Right lobe of liver (tissue), 6 donors: ENCODE measurements around the gene ATP5F1B. TPM values are rescaled to one million over a fixed set of nuclear protein-coding genes. Genes with fewer than 3 reads are reported as not detected.

Experiments
- ATAC-seq, 4 donors: fragments of 200-7000 bp; cut with Tn5 transposase; one replicate each; pipeline ENCODE4 v1.9.1; 2020; ENCODE audit warnings: mild to moderate bottlenecking in 4 of 4, moderate library complexity in 4 of 4
- DNase-seq, 3 donors: peaks; one replicate each; pipeline ENCODE4 v3.0.0-alpha.2; 2020
- H3K27ac ChIP-seq, 3 donors: fragments of 200-600 bp; one replicate each; pipeline ENCODE4 v1.8.0; 2022
- H3K27me3 ChIP-seq, 2 donors: fragments of 200-600 bp; one replicate each; pipeline ENCODE4 v1.8.0; 2022
- H3K36me3 ChIP-seq, 4 donors: fragments of 200-600 bp; sonication (generic) in 1 of 4; one replicate each; pipeline versions ENCODE4 v1.5.1 to v1.8.0; 2017 to 2022; ENCODE audit warnings: control low read depth in 1 of 4
- H3K4me1 ChIP-seq, 4 donors: fragments of 200-600 bp; sonication (generic) in 1 of 4; one replicate each; pipeline versions ENCODE4 v1.5.1 to v1.8.0; 2017 to 2022; ENCODE audit warnings: control low read depth in 1 of 4
- H3K4me3 ChIP-seq, 3 donors: fragments of 200-600 bp; one replicate each; pipeline ENCODE4 v1.8.0; 2022
- H3K9me3 ChIP-seq, 4 donors: fragments of 200-600 bp; sonication (generic) in 1 of 4; one replicate each; pipeline versions ENCODE4 v1.5.1 to v1.8.0; 2017 to 2022; ENCODE audit warnings: control low read depth in 1 of 4
- POLR2A ChIP-seq: fragments of 450-650 bp; IDR thresholded peaks from one replicate; pipeline ENCODE4 v1.6.1; 2017; ENCODE audit warnings: antibody characterized with exemption, mild to moderate bottlenecking
- WGBS: methylation state at CpG from one replicate; pipeline ENCODE4 v1.1.6; 2018; ENCODE audit warnings: low coverage, low lambda C conversion rate; ENCODE audit not compliant: insufficient coverage; ENCODE audit errors: missing lambda C conversion rate; 5-methylcytosine and 5-hydroxymethylcytosine counted together
- intact Hi-C, 2 donors: fragments of 100-400 bp; cut with DNase I; formaldehyde crosslinking; loops; one replicate each; pipeline versions ENCODE4 v1.11.2 to v1.14.1; 2022
- total RNA-seq, 6 experiments: library from RNA; depleted of rRNA in 2 of 6; stranded (reverse); fragments of >200 nt in 2 of 6; fragmentation: NEBNext Ultra II Directional in 3 of 6; extraction: Animal tissue kit (Norgen Biotek cat#: 25700) in 3 of 6; gene quantifications; one replicate each; pipeline versions ENCODE4 v1.1.0 to v1.2.4, GENCODE V29; 2016 to 2023
- TF ChIP-seq, protein P1 (sequence below), 4 donors: fragments of 200-600 bp in 3 of 4; fragments of 450-650 bp in 1 of 4; IDR thresholded peaks; one replicate each; pipeline versions ENCODE4 v1.5.1 to v1.8.0; 2016 to 2022; ENCODE audit warnings: antibody characterized with exemption in 4 of 4, mild to moderate bottlenecking in 2 of 4
- donor health status: DM: no; HTN: yes; CAD: no.
- donor health status: DM: no; HTN: no; CAD: no.
- donor health status: DM: no; HTN: no; CAD: no.
- donor health status: DM: no; HTN: yes; CAD: no.
- donor health status: DM: no; HTN: yes; CAD: no.

ATP5F1B gene
- total RNA-seq, 6 experiments from 2014 or later = 346 to 535 (median 362) TPM

DNA sequence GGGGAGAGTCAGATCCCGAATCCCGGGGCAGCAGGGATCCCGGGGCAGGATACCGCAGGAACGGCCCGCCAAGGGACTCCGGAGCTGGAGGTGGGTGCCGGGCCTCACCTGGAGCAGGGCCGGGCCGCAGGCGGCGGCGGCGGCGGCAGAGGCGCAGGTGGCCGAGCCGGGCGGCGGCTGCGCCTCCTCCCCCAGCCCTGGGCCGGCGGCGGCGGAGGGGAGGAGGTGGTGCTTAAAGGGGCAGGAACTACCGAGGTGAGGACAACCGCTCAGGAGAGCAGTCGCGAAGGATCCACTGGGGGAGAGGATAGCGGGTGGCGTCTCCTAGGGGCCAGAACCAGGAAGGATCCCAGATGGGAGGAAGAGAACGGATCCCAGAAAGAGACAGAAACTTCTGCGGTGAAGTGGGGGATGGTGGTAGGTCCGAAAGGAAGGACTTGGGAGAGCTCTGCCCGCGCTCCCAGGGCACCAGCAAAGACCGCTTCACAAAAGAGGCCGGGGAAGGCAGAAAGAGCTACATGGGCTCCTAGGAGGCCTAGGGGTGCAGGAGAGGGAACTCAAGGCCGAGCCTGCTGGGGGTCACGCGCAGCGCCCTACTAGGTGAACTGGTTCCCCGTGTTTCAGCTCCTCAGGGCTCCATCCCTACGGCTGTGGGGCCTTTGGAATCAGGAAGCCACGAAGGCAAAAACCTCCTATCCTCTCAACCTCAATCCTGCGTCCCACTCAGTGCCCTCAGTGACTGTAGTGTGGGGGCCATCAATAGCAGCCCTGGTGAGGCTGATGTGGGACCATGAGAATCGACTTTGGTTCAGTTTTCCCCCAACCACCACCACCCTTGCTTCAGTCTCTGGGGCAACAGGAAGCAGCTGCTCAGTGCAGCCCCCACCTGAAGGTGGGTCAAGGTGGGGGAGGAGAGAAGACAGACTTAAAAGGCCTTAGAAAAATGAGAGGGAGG lies 10.7 kb downstream of the ATP5F1B start:
- H3K4me1 ChIP-seq = peaks cover 0 to 50% (median 17%) of the 10 kb centered on the region in 4 donors
- intact Hi-C loops = no loop called here
- TF ChIP-seq, protein P1, sequence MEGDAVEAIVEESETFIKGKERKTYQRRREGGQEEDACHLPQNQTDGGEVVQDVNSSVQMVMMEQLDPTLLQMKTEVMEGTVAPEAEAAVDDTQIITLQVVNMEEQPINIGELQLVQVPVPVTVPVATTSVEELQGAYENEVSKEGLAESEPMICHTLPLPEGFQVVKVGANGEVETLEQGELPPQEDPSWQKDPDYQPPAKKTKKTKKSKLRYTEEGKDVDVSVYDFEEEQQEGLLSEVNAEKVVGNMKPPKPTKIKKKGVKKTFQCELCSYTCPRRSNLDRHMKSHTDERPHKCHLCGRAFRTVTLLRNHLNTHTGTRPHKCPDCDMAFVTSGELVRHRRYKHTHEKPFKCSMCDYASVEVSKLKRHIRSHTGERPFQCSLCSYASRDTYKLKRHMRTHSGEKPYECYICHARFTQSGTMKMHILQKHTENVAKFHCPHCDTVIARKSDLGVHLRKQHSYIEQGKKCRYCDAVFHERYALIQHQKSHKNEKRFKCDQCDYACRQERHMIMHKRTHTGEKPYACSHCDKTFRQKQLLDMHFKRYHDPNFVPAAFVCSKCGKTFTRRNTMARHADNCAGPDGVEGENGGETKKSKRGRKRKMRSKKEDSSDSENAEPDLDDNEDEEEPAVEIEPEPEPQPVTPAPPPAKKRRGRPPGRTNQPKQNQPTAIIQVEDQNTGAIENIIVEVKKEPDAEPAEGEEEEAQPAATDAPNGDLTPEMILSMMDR (IDR thresholded peaks at IDR 0.05) = peak; percentile 33 to 48 (median 38)
- TF ChIP-seq POLR2A = peak; percentile 56
- ATAC-seq = peak; percentile 41 to 53 (median 52)
- H3K9me3 ChIP-seq = no peaks in the 10 kb centered on the region
- WGBS = 0% methylated on average over 20 of the region's 47 CpGs
- H3K27ac ChIP-seq = peak overlapping the region; percentile 84 to 92 (median 90)
- H3K27me3 ChIP-seq = no peaks in the 10 kb centered on the region
- H3K4me3 ChIP-seq = peak overlapping the region; percentile 64 to 88 (median 86)
- peak; percentile 84 to 89 (median 87) for DNase-seq
- H3K36me3 ChIP-seq = peaks cover 0 to 28% (median 18%) of the 10 kb centered on the region in 4 donors

DNA sequence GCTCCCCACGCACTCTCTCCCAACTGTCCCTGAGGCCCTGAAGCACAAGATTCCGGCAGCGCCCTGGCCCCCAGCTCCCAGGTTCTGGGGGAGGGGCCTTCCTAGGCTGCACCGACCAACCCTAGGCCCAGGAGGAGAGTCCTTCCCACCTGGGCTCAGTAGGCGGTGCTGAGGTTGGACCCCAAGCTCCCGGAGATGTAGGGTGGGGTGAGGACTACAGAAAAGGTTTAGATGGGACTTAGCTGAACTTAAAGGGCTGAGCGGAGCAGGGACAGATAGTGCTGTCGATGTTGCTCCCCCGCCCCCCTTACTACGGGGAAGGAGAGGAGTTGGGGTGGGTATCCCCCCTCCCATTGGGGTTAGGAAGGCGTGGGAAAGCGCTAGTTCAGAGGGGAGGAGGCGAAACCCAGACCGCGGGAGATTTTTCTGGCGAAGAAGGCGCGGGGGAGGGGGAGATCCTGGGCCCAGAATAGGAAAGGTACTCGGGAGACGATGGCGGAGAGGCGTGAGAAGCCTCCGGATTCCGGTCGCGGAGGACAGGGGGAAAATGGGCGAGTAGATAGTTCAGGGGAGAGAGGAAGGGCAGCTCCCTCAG lies 11.4 kb downstream of the ATP5F1B start:
- Histone ChIP-seq H3K4me1 (peaks cover 0 to 50% (median 17%) of the 10 kb centered on the region in 4 donors), H3K4me3 (peak overlapping the region; percentile 64 to 88 (median 86)), H3K27me3 (no peaks in the 10 kb centered on the region), H3K27ac (peak overlapping the region; percentile 84 to 92 (median 90)), H3K9me3 (no peaks in the 10 kb centered on the region), H3K36me3 (peaks cover 0 to 20% (median 14%) of the 10 kb centered on the region in 4 donors)
- intact Hi-C loops = no loop called here
- 0% methylated on average over 21 of the region's 27 CpGs for WGBS
- DNase-seq = peak; percentile 67 to 70 (median 67)
- TF ChIP-seq POLR2A = no peak
- TF ChIP-seq, protein P1 (IDR thresholded peaks at IDR 0.05) = no peak
- peak in 2 of 4 donors; percentile 1 for ATAC-seq

DNA sequence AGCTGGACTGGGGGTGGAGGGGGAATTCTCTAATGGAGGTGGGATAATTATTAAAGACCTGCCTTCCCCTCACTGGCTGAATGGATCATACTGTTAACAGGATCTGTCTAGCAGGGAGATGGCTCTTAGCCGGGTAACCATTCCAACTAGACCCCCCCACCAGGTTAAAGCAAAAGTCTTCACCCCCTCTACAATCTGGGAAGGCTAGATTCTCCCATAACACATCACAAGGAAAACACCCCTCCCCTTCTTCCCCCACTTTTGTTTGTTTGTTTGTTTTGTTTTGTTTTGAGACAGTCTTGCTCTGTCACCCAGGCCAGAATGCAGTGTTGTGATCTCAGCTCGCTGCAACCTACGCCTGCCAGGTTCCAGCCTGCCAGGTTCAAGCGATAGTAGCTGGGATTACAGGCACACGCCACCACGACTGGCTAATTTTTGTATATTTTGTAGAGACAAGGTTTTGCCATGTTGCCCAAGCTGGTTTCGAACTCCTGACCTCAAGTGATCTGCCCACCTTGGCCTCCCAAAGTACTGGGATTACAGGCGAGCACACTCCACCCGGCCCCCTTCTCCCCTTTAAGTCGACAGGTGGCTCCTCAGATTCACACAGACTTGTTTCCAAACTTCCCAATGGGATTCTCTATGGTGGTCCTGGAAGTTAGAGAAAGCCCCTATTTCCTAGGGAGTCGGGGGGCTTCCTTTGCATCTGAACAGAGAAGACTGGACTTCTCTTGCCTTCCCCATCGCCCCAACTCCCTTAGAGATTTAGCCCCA lies 12.1 kb downstream of the ATP5F1B start:
- Histone ChIP-seq H3K9me3 (no peaks in the 10 kb centered on the region), H3K4me3 (peak overlapping the region; percentile 64 to 88 (median 86)), H3K27me3 (no peaks in the 10 kb centered on the region), H3K27ac (peak overlapping the region in 2 of 3 donors; percentile 90 to 92), H3K4me1 (peaks cover 0 to 52% (median 17%) of the 10 kb centered on the region in 4 donors), H3K36me3 (peaks cover 0 to 14% (median 10%) of the 10 kb centered on the region in 4 donors)
- TF ChIP-seq, protein P1 (IDR thresholded peaks at IDR 0.05) = no peak
- TF ChIP-seq POLR2A = no peak
- DNase-seq (no peak), ATAC-seq (no peak)
- intact Hi-C loops = no loop called here
- WGBS = 40% methylated on average over 11 of the region's 12 CpGs
